Osteocyte (in vitro differentiated cells): ENCODE results near the gene RCCD1. TPM values are rescaled to one million over a fixed set of nuclear protein-coding genes. Genes with fewer than 3 reads are reported as not detected.

Experiments
- DNase-seq: peaks from one replicate; pipeline ENCODE4 v3.0.0; 2021; ENCODE audit warnings: mixed read lengths; ENCODE audit not compliant: unreplicated experiment; ENCODE audit errors: extremely low spot score
- H3K27ac Mint-ChIP-seq: one replicate; pipeline ENCODE4 v1.8.0; 2021; ENCODE audit warnings: mild to moderate bottlenecking, mixed read lengths; ENCODE audit not compliant: unreplicated experiment
- H3K27me3 Mint-ChIP-seq: one replicate; pipeline ENCODE4 v1.8.0; 2021; ENCODE audit warnings: mixed read lengths; ENCODE audit not compliant: unreplicated experiment
- H3K36me3 Mint-ChIP-seq: one replicate; pipeline ENCODE4 v1.8.0; 2021; ENCODE audit warnings: mixed read lengths; ENCODE audit not compliant: unreplicated experiment
- H3K4me1 Mint-ChIP-seq: one replicate; pipeline ENCODE4 v1.8.0; 2021; ENCODE audit warnings: mixed read lengths; ENCODE audit not compliant: unreplicated experiment
- H3K4me3 Mint-ChIP-seq: one replicate; pipeline ENCODE4 v1.8.0; 2021; ENCODE audit warnings: mild to moderate bottlenecking, moderate library complexity, mixed read lengths; ENCODE audit not compliant: unreplicated experiment
- H3K9me3 Mint-ChIP-seq: one replicate; pipeline ENCODE4 v1.8.0; 2021; ENCODE audit warnings: mixed read lengths; ENCODE audit not compliant: unreplicated experiment
- total RNA-seq: library from RNA; stranded (reverse); gene quantifications from 2 replicates; pipeline ENCODE4 v1.2.1, GENCODE V29; 2021
- TF ChIP-seq, protein P1 (sequence below): fragments of 200-600 bp; sonication (generic); IDR thresholded peaks from 2 replicates; pipeline ENCODE4 v1.5.0; 2021; ENCODE audit warnings: antibody characterized with exemption, mild to moderate bottlenecking, moderate library complexity

The RCCD1 gene
- total RNA-seq, 1 donor from 2014 or later, result 12.0 TPM

GRCh38 chr15:90986790-90987507 is 32.3 kb downstream of the RCCD1 start:
- H3K9me3 Mint-ChIP-seq, result no peaks in the 10 kb centered on the region
- TF ChIP-seq, protein P1, sequence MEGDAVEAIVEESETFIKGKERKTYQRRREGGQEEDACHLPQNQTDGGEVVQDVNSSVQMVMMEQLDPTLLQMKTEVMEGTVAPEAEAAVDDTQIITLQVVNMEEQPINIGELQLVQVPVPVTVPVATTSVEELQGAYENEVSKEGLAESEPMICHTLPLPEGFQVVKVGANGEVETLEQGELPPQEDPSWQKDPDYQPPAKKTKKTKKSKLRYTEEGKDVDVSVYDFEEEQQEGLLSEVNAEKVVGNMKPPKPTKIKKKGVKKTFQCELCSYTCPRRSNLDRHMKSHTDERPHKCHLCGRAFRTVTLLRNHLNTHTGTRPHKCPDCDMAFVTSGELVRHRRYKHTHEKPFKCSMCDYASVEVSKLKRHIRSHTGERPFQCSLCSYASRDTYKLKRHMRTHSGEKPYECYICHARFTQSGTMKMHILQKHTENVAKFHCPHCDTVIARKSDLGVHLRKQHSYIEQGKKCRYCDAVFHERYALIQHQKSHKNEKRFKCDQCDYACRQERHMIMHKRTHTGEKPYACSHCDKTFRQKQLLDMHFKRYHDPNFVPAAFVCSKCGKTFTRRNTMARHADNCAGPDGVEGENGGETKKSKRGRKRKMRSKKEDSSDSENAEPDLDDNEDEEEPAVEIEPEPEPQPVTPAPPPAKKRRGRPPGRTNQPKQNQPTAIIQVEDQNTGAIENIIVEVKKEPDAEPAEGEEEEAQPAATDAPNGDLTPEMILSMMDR, result no peak
- no peak overlapping the region for H3K4me3 Mint-ChIP-seq
- peaks cover 27% of the 10 kb centered on the region for H3K4me1 Mint-ChIP-seq
- no peaks in the 10 kb centered on the region for H3K36me3 Mint-ChIP-seq
- no peaks in the 10 kb centered on the region for H3K27me3 Mint-ChIP-seq
- peak overlapping the region; percentile 52 for H3K27ac Mint-ChIP-seq
- DNase-seq, result no peak

- H3K9me3 Mint-ChIP-seq, result no peaks in the 10 kb centered on the region
- H3K4me1 Mint-ChIP-seq, result peaks cover 32% of the 10 kb centered on the region
- no peaks in the 10 kb centered on the region for H3K36me3 Mint-ChIP-seq
- no peaks in the 10 kb centered on the region for H3K27me3 Mint-ChIP-seq
- H3K4me3 Mint-ChIP-seq, result peak overlapping the region; percentile 33
- TF ChIP-seq, protein P1, result no peak
- no peak for DNase-seq
- peak overlapping the region; percentile 80 for H3K27ac Mint-ChIP-seq
These were observed 33.0 kb downstream of the RCCD1 start for GRCh38 chr15:90987561-90988141.

GRCh38 chr15:90988296-90988695 is 33.6 kb downstream of the RCCD1 start:
- H3K4me1 Mint-ChIP-seq, result peaks cover 38% of the 10 kb centered on the region

DNA sequence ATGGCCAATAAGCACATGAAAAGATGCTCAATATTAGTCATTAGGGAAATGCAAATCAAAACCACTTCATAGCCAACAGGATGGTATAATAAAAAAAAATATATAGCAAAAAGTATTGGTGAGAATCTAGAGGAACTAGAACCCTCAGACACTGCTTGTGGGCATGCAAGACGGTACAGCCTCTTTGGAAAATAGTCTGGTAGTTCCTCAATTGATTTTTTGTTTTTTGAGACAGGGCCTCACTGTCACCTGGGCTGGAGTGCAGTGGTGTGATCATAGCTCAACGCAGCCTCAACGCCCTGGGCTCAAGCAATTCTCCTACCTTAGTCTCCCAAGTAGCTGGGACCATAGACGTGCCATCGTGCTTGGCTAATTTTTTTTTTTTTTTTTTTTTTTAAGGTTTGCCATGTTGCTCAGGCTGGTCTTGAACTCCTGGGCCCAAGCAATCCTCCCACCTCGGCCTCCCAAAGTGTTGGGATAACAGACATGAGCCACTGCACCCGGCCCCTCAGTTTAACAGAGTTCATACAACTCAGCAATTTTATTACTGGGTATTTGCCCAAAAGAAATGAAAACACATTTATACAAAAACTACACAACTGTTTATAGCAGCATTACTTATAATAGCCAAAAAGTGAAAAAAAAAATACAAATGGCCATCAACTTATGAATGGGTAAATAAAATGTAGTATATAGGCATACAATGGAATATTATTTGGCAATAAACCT is 34.5 kb downstream of the RCCD1 start:
- H3K27me3 Mint-ChIP-seq, result no peaks in the 10 kb centered on the region
- peaks cover 42% of the 10 kb centered on the region for H3K4me1 Mint-ChIP-seq
- no peaks in the 10 kb centered on the region for H3K9me3 Mint-ChIP-seq
- H3K4me3 Mint-ChIP-seq, result no peak overlapping the region
- DNase-seq, result no peak
- TF ChIP-seq, protein P1, result no peak
- peaks cover under 1% of the 10 kb centered on the region for H3K36me3 Mint-ChIP-seq
- H3K27ac Mint-ChIP-seq, result peak overlapping the region; percentile 80

More at GRCh38 chr15:90988296-90988695, 33.6 kb downstream of the RCCD1 start:
- TF ChIP-seq, protein P1, result no peak
- H3K27me3 Mint-ChIP-seq, result no peaks in the 10 kb centered on the region
- H3K9me3 Mint-ChIP-seq, result no peaks in the 10 kb centered on the region
- no peak for DNase-seq
- H3K27ac Mint-ChIP-seq, result peak overlapping the region; percentile 80
- no peaks in the 10 kb centered on the region for H3K36me3 Mint-ChIP-seq
- H3K4me3 Mint-ChIP-seq, result peak overlapping the region; percentile 11

GRCh38 chr15:90990446-90990845 is 35.8 kb downstream of the RCCD1 start:
- TF ChIP-seq, protein P1, result no peak
- H3K4me3 Mint-ChIP-seq, result no peak overlapping the region

More at GRCh38 chr15:90990446-90990845, 35.8 kb downstream of the RCCD1 start:
- Mint-ChIP-seq H3K4me1 (peaks cover 45% of the 10 kb centered on the region), H3K9me3 (no peaks in the 10 kb centered on the region), H3K27me3 (no peaks in the 10 kb centered on the region), H3K36me3 (peaks cover 2% of the 10 kb centered on the region), H3K27ac (no peak overlapping the region)
- DNase-seq, result no peak
